Stimulated activated CD4-positive, alpha-beta T cell treated with anti-CD3 and anti-CD28 coated beads, Interleukin-1b, Interleukin-23, amount 100 ng/mL, for 4 hours (primary cell): Measurements from ENCODE around the gene UBL4B.
A peak's percentile ranks its signal among the peaks of the same experiment; 100 is the strongest.

Experiments used
- DNase-seq, 2 donors: peaks; one replicate each; pipeline ENCODE4 v3.0.0-alpha.2; 2020; ENCODE audit warnings: low read depth in 2 of 2

Gene UBL4B

DNA sequence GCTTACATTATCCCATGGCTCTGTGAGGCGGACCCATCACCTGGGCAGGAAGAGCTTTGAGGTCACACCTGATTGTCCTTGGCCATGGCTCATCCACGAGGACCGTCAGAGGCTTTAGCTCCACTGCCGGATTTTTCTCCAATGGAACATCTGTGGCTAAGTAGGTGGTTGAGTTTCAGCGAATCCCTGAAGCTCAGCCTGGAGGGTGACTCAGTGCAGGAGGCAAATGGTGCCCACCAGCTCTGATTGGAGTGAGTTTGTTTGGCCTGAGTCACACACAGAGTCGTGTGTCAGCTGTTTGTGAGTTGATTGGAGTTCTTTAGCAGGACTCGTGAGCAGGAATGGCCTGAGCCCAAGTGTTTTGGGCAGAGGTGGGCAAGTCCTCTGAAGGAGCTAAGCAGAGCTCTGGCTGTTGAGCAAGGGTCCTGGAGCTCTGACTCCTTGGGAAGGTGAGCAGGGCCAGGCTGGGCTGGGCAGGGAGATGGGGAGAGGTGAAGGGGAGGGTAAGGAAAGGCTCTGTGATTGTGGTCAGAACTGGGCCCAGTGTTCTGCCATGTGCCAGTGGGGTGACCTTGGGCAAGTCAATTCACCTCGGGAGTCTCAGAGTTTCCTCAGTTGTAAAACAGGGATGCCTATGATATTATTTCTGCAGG lies 40.0 kb downstream of the UBL4B start:
- no peak for DNase-seq

DNA sequence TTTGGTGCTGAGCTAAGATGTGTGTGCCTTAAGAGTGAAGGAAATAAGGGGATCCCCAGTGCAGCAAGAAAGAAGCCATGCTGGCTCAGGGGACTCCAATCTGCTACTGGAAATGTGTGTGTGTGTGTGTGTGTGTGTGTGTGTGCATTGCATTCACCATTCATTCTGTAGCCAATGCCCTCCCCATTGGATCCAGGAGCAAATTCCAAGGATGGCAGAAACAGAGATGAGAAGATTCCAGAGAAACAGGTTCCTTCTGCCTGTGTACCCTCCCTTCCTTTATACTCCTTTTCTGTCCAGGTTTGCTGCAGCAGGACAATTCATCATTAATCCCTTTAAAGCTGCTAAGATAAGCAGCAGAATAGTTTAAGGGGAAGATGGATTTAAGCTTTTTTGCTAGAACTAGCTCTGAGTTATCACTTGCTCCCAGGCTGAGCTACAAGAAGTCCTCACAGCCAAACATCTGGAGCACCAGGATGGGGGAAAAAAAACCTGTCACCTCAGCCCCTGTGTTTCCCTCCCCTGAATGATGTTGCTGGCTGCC lies 41.2 kb downstream of the UBL4B start:
- no peak for DNase-seq

DNA sequence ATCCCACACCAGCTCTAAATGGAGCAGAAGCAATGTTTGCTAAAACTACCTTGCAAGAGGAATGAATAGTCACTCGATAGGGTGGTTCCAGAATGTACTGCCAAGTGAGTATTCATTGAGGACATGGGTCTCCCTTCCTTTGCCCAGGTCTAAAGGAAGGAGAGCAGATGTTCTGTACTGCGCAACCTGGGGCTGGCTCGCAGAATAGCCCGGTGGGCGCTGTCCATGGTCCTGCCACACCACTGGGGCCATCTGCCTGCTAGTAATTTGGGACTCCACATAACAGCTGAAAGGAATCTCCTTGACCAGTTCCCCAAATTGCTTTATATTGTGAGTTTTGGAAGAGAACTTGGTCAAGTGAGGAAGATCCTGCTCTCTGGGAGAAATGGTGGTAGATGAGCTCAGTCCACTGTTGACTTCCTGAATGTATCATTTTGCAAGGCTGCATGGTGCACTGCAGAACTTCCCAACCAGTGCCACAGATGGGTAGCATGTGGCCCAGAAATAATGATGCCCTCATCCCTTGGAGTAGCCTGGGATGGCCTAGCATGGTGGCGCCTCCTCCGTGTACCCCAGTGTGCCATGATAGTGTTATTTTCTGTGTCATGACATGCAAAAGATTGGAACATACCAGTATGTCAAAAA lies 43.8 kb downstream of the UBL4B start:
- peak; percentile 13 to 31 for DNase-seq

DNA sequence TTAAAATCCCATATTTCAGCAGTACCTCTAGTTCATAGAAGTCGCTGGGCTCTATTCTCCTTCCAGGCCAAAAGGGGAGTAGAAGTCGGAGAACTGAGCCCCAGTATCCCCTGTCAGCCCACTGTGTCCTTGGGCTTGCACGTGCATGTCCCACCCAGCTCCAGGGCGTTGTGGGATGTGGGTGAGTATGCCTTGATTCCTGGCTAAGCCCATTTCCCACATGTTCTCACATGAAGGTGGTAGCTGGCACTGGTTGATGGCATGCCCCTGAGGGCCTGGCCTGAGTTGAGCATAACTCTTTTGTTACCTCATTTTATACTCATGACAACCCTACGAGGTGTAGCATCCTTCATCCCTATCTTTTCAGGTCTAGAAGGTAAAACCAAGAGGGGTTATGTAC lies 46.0 kb downstream of the UBL4B start:
- no peak for DNase-seq

DNA sequence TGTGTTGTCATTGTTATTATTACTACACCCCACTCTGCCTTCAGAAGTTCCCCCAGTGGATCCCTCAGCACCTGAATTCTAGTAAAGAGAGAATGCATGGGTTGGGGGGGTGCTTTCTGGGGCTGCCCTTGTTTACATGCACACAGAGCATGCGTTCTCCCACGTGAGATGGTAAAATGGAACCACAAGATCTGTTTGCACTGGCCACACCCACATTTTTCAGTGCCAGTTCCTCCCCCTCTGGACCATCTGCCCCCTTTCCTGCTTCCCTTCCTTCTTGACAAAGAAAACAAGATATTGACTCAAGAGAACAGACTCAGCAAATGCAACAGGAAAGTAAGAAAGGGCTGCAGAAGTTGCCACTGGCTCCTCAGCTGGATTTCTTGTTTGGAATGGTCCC lies 46.9 kb downstream of the UBL4B start:
- DNase-seq = no peak

DNA sequence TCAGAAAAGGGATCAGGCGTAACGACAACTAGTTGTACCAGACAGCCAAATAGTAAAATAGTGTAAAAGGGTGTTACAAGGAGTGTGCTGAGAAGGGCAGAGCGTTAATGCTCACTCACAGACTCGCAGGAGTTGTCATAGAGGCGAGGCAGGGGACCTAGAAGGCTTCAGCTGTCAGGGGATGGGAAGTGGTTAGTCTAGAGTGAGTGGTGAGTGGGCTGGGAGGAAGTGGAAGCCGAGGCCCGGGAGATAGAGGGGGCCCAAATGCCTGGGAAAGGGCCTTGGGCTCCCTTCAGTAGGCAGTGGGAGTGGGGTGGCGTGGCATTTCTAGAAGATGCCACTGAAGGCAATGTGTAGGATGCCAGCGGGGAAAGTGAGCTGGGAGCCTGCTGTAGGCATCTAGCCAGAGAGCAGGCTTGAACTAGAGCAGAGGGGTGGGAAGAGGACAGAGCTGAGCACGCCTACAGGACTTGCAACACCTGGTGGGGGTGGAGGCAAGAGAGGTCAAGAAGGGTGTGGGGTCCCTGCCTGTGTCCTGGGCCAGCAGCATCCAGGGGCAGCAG lies 48.4 kb downstream of the UBL4B start:
- no peak for DNase-seq

DNA sequence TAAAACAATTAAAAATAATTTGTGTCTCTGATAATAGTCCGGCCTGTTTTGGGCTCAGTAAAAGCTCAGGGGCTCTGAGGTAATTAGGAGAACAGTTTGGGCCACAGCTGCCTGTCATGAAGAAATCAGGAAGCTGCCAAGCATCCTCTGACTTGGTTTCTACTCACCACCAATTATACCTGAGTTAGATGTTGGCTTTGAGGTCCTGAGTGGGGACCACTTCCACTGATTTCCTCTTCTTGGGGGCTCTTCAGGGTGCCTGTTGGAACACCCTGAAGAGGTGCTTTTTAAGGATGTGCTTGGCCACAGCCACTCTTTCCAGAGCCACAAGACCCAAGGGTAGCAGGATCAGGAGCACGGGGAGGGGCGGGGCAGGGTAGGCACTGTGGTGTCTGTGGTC lies 48.9 kb downstream of the UBL4B start:
- no peak for DNase-seq

DNA sequence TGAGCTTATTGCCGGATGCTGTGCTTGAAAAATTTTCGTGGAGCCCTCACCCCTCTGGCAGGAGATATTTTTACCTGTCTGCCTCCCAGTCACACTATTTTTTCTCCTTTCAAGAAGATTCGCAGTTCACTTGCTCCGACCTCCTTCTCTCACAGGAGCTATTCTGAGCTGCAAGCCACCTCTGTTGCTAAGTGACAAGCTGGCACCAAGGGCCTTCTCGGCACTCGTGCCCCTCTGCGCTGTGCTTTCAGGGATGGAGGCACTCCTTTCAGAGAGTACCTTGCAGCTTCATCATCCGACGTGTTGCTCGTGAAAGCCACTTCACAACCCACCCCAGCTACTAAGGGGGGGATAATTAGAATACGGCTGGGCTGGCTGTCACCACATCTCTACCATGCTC lies 49.6 kb downstream of the UBL4B start:
- no peak for DNase-seq
